Lung (tissue), 12 donors: Measurements from ENCODE around the gene SLC13A2. TPM values are rescaled to one million over a fixed set of nuclear protein-coding genes. Genes with fewer than 3 reads are reported as not detected.

ENCODE experiments used
- ATAC-seq: fragments of 200-7000 bp; cut with Tn5 transposase; one replicate; pipeline ENCODE4 v1.9.1; 2020; ENCODE audit warnings: moderate number of reproducible peaks; ENCODE audit not compliant: insufficient read depth, low FRiP score
- DNase-seq, 3 donors: peaks; one replicate each; pipeline ENCODE4 v3.0.0-alpha.2; 2013 to 2017
- H3K27ac ChIP-seq, 2 donors: one replicate each; pipeline ENCODE4 v1.5.1; 2013; ENCODE audit warnings: mild to moderate bottlenecking in 2 of 2, moderate library complexity in 2 of 2, control low read depth in 1 of 2, inconsistent platforms in 1 of 2, low read depth in 1 of 2, low read length in 1 of 2
- H3K27me3 ChIP-seq, 3 donors: one replicate each; pipeline ENCODE4 v1.5.1; 2013; ENCODE audit warnings: low read length in 2 of 3; ENCODE audit not compliant: control insufficient read depth in 3 of 3, insufficient read depth in 3 of 3
- H3K36me3 ChIP-seq, 4 donors: one replicate each; pipeline ENCODE4 v1.5.1; 2013; ENCODE audit warnings: low read length in 4 of 4, mild to moderate bottlenecking in 1 of 4, moderate library complexity in 1 of 4; ENCODE audit not compliant: control insufficient read depth in 4 of 4, insufficient read depth in 4 of 4
- H3K4me1 ChIP-seq, 5 donors: one replicate each; pipeline ENCODE4 v1.5.1; 2013; ENCODE audit warnings: low read length in 5 of 5, mild to moderate bottlenecking in 2 of 5, moderate library complexity in 1 of 5; ENCODE audit not compliant: control insufficient read depth in 5 of 5, insufficient read depth in 5 of 5
- H3K4me3 ChIP-seq: one replicate; pipeline ENCODE4 v1.5.1; 2013; ENCODE audit warnings: mild to moderate bottlenecking, control low read depth, moderate library complexity
- H3K9ac ChIP-seq, 2 donors: one replicate each; pipeline ENCODE4 v1.5.1; 2013; ENCODE audit warnings: low read length in 2 of 2, control low read depth in 1 of 2; ENCODE audit not compliant: insufficient read depth in 1 of 2
- H3K9me3 ChIP-seq, 4 donors: one replicate each; pipeline ENCODE4 v1.5.1; 2013; ENCODE audit warnings: low read length in 3 of 4, mild to moderate bottlenecking in 1 of 4, moderate library complexity in 1 of 4; ENCODE audit not compliant: control insufficient read depth in 4 of 4, insufficient read depth in 3 of 4
- CTCF ChIP-seq: IDR thresholded peaks from 2 replicates; pipeline ENCODE4 v1.5.1; 2012; ENCODE audit warnings: mild to moderate bottlenecking; ENCODE audit errors: control extremely low read depth, extremely low read depth
- WGBS, 2 donors: extraction: QIAGEN DNeasy Blood & Tissue Kit; methylation state at CpG; one replicate each; pipeline ENCODE4 v1.1.7; 2013; 5-methylcytosine and 5-hydroxymethylcytosine counted together
- polyA plus RNA-seq, 2 donors: library from polyadenylated mRNA; stranded (reverse); fragments of 200-250 nt; gene quantifications; one replicate each; pipeline ENCODE4 v1.2.1, GENCODE V29; 2013
- total RNA-seq, 2 donors: library from RNA; depleted of rRNA in 1 of 2; stranded (reverse); fragments of >200 nt in 1 of 2; gene quantifications; one replicate each; pipeline ENCODE4 v1.2.1, GENCODE V29; 2014 to 2021
- donor health status: control.
- donor health status: control.
- donor health status: Bipolar disorder and iron deficiency.
- donor health status: healthy.
- donor health status: DM: yes; HTN: yes; CAD: no.

Gene SLC13A2
- total and polyA plus RNA-seq, 4 donors, result 0.02 to 0.15 (median 0.06) TPM; not detected in 1

DNA sequence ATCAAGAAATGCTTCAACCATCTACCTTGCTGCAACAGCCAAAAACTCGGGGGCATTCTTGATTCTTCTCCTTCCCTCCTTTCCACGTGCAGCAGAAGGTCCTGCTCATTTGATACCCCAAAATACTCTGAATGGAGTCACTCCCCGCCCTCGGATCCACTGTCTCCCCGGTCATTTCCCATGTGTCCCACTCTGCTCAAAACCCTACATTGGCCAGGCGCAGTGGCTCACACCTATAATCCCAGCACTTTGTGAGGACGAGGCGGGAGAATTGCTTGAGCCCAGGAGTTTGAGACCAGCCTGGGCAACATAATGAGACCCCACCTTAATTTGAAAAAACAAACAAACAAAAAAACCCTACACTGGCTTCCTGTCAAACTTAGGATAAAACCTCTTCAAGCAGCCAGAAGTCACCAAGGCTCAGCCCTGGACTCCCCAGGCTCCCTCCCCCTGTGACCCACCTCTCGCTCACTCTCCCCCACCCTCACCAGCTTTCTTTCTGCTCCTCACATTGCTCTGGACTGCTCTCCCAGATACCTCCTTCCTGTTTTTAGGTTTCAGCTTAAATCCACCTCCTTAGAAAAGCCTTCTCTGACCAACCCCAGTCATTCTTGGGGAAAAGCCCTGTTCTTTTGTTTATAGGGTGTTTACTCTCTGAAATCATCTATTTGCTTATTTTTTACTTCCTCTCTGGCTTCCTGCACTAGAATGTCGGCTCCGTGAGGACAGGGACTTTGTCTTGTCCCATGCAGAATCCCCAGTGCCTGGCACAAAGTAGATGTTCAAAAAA, 2.8 kb downstream of the SLC13A2 start:
- WGBS, 2 donors, result 77 to 81% methylated on average over 11 of the region's 11 CpGs
- DNase-seq (no peak), ATAC-seq (no peak)
- no peaks in the 10 kb centered on the region for H3K36me3 ChIP-seq
- TF ChIP-seq CTCF, result no peak
- peaks cover 0 to 2% (median 0%) of the 10 kb centered on the region in 3 donors for H3K27me3 ChIP-seq
- H3K27ac ChIP-seq, result no peak overlapping the region
- H3K4me1 ChIP-seq, result peaks cover 0 to 8% (median 6%) of the 10 kb centered on the region in 5 donors
- no peak overlapping the region for H3K4me3 ChIP-seq
- H3K9ac ChIP-seq, result no peak overlapping the region
- H3K9me3 ChIP-seq, result no peaks in the 10 kb centered on the region

DNA sequence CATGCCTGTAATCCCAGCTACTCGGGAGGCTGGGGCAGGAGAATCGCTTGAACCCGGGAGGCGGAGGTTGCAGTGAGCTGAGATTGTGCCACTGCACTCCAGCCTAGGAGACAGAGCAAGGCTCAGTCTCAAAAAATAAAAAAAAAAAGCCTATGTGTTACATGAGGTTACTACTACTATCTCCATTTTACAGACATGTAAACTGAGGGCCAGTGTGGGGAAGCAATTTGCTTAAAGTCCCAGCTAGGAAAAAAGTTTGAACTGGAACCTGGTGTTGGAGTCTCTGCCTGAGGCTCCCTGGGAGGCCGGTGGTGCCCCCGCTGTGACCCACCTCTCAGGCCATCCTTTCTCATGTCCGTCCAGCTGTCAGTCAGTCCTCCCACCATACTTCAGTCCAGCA, 4.5 kb downstream of the SLC13A2 start:
- 87 to 98% methylated on average over 7 of the region's 7 CpGs for WGBS, 2 donors
- TF ChIP-seq CTCF, result no peak
- Histone ChIP-seq H3K9ac (no peak overlapping the region), H3K27me3 (peaks cover 0 to 2% (median 0%) of the 10 kb centered on the region in 3 donors), H3K4me3 (no peak overlapping the region), H3K36me3 (no peaks in the 10 kb centered on the region), H3K27ac (no peak overlapping the region), H3K4me1 (peaks cover 0 to 7% (median 0%) of the 10 kb centered on the region in 5 donors), H3K9me3 (no peaks in the 10 kb centered on the region)
- DNase-seq (no peak), ATAC-seq (no peak)

GRCh38 chr17:28478712-28479615, 5.5 kb downstream of the SLC13A2 start:
- no peaks in the 10 kb centered on the region for H3K27me3 ChIP-seq
- H3K4me3 ChIP-seq, result no peak overlapping the region
- no peak overlapping the region for H3K9ac ChIP-seq
- 64 to 66% methylated on average over 3 of the region's 3 CpGs for WGBS, 2 donors
- H3K27ac ChIP-seq, result no peak overlapping the region
- ATAC-seq, result no peak
- H3K4me1 ChIP-seq, result peaks cover 0 to 7% (median 0%) of the 10 kb centered on the region in 5 donors
- H3K9me3 ChIP-seq, result no peaks in the 10 kb centered on the region
- H3K36me3 ChIP-seq, result no peaks in the 10 kb centered on the region
- TF ChIP-seq CTCF, result no peak
- DNase-seq, result no peak
